Lower leg skin (tissue), 3 donors: Measurements from ENCODE around the gene C3orf70.

ENCODE experiments used
- CTCF ChIP-seq, 3 donors: fragments of 450-650 bp; IDR thresholded peaks; one replicate each; pipeline ENCODE4 v1.5.1; 2016; ENCODE audit warnings: antibody characterized with exemption in 3 of 3, mild to moderate bottlenecking in 3 of 3, moderate library complexity in 2 of 3
- POLR2A ChIP-seq, 2 donors: fragments of 450-650 bp; IDR thresholded peaks; one replicate each; pipeline ENCODE4 v1.6.1; 2016 to 2017; ENCODE audit warnings: antibody characterized with exemption in 2 of 2, mild to moderate bottlenecking in 1 of 2, moderate library complexity in 1 of 2

GRCh38 chr3:185137821-185138220, 15.0 kb downstream of the C3orf70 start:
- TF ChIP-seq POLR2A (IDR thresholded peaks at IDR 0.05) (no peak), CTCF (IDR thresholded peaks at IDR 0.05) (no peak)
